ENCODE measurements around the gene MEP1B. TPM values are rescaled to one million over a fixed set of nuclear protein-coding genes. Genes with fewer than 3 reads are reported as not detected.

The MEP1B gene
- total RNA-seq, 2 donors from 2014 or later, result 1.8 to 4.6 TPM

GRCh38 chr18:32200766-32201165 is 10.9 kb downstream of the MEP1B start:
- Histone ChIP-seq H3K36me3 (no peaks in the 10 kb centered on the region), H3K4me3 (no peak overlapping the region), H3K27me3 (no peaks in the 10 kb centered on the region), H3K9ac (ENCODE audit: low read depth in 2 of 2, low read length in 2 of 2) (peak overlapping the region in 1 of 2 donors; percentile 9), H3K9me3 (no peaks in the 10 kb centered on the region), H3K27ac (no peak overlapping the region), H3K4me1 (no peaks in the 10 kb centered on the region)
- no peak for TF ChIP-seq CTCF (IDR thresholded peaks at IDR 0.05)
- DNase-seq, result peak; percentile 67
- intact Hi-C loops (cut with DNase I), result no loop called here

DNA sequence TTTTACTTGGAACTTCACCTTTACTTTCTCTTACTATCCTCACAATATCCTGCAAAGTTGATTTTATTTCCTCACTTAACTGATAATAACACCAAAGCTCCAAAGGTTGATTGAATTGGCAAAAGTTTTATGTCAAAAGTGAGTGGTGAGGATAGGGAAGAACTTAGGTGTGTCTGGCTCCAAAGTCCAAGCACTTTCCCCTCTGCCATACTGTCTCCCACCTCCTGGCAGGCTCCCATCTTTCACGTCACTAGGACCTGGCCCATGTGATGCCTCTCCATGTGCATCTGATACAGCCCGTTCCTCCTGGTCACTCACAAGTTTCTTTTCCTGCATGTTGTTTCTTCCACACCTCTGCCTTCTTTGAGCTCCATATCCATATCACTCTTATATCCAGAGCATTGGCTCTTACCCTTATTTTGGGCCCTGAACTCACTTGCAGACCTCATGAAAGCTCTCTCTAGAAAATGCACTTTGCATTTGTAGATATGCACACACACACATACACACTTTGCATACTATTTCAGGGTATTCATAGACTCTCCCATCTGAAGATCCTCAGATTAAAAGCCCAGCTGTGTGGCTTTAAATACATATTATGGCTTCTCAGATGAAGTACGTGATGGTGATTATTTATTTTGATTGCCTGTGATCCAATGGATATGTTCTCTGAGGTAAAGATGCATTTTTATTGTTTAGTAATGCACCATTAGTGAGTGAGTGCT is 12.3 kb downstream of the MEP1B start:
- peak; percentile 95 for DNase-seq
- Histone ChIP-seq H3K9me3 (no peaks in the 10 kb centered on the region), H3K27ac (peak overlapping the region; percentile 67)

GRCh38 chr18:32208023-32208422 is 18.2 kb downstream of the MEP1B start:
- Histone ChIP-seq H3K9me3 (no peaks in the 10 kb centered on the region), H3K9ac (ENCODE audit: low read depth in 2 of 2, low read length in 2 of 2) (no peak overlapping the region), H3K36me3 (no peaks in the 10 kb centered on the region), H3K27ac (peak overlapping the region; percentile 2), H3K4me1 (no peaks in the 10 kb centered on the region), H3K27me3 (no peaks in the 10 kb centered on the region), H3K4me3 (no peak overlapping the region)
- peak; percentile 82 for DNase-seq
- no peak for TF ChIP-seq CTCF (IDR thresholded peaks at IDR 0.05)
- intact Hi-C loops (cut with DNase I), result no loop called here

More for the DNA sequence above, 12.3 kb downstream of the MEP1B start:
- TF ChIP-seq CTCF (IDR thresholded peaks at IDR 0.05), result no peak
- H3K4me1 ChIP-seq, result no peaks in the 10 kb centered on the region
- intact Hi-C loops (cut with DNase I), result no loop called here
- H3K36me3 ChIP-seq, result no peaks in the 10 kb centered on the region
- H3K27me3 ChIP-seq, result no peaks in the 10 kb centered on the region
- no peak overlapping the region for H3K9ac ChIP-seq (ENCODE audit: low read depth in 2 of 2, low read length in 2 of 2)
- H3K4me3 ChIP-seq, result no peak overlapping the region

GRCh38 chr18:32208577-32208976 is 18.7 kb downstream of the MEP1B start:
- Histone ChIP-seq H3K9me3 (no peaks in the 10 kb centered on the region), H3K4me1 (no peaks in the 10 kb centered on the region), H3K4me3 (no peak overlapping the region), H3K36me3 (no peaks in the 10 kb centered on the region), H3K9ac (ENCODE audit: low read depth in 2 of 2, low read length in 2 of 2) (no peak overlapping the region), H3K27me3 (no peaks in the 10 kb centered on the region), H3K27ac (no peak overlapping the region)
- no peak for TF ChIP-seq CTCF (IDR thresholded peaks at IDR 0.05)
- intact Hi-C loops (cut with DNase I), result no loop called here
- no peak for DNase-seq

DNA sequence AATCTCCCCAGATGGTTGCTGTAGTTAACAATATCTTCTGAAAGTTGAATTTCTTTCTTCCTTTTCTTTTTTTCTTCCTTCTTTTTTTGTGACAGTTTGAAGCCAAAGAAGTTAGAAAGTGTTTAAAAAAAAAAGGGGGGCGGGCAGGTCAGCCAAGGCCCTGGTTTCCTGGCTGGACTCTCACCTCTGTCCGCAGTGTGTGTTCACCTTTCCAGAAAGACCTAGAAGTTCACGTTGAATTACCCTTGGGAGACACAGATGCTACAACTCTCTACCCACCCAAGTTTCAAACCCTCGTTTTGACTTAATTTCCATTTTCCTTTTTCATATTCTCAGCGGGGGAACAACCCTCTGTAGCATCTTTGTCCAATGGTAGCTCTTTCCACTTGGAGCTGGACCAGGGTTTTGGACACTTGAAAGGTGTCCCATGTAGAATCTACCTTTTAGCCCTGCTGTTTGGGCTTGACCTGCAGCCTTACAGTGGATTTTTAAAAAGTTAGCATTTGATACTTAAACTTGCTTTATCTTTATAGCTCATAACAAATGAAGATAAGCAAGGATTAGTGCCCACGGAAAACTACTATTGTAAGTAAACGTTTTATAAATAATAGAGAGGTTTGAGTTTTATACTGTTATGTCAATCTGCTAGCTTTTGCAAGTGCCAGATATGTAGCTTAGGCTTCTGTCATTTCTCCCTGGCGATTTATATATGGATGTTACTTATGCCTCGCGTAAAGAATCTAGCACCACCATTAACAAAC is 20.0 kb downstream of the MEP1B start:
- Histone ChIP-seq H3K27me3 (no peaks in the 10 kb centered on the region), H3K27ac (no peak overlapping the region), H3K9ac (ENCODE audit: low read depth in 2 of 2, low read length in 2 of 2) (no peak overlapping the region), H3K4me3 (no peak overlapping the region), H3K36me3 (no peaks in the 10 kb centered on the region), H3K4me1 (no peaks in the 10 kb centered on the region), H3K9me3 (no peaks in the 10 kb centered on the region)
- TF ChIP-seq CTCF (IDR thresholded peaks at IDR 0.05), result no peak
- DNase-seq, result no peak
- intact Hi-C loops (cut with DNase I), result no loop called here

Measured in colonic mucosa (tissue), 4 donors.